KBM-7 (cell line): ENCODE results near the gene IPPK.
"Not testable (repeated sequence)": the region's sequence is repeated elsewhere in the genome, so short reads cannot be mapped to it uniquely, and the experiment has no call there.

Experiments
- DNase-seq: peaks from one replicate; pipeline ENCODE4 v3.0.0-alpha.2; 2015
- in situ Hi-C: fragments of 300-500 bp; cut with MboI; formaldehyde crosslinking; loops from 2 replicates; pipeline ENCODE4 v1.14.3; 2020; ENCODE audit warnings: low sequenced_read_pairs, low pct_unique_long_range_greater_than_20kb, mixed read lengths

IPPK gene

GRCh38 chr9:92610470-92611420, 59.2 kb downstream of the IPPK start:
- no peak for DNase-seq
- in situ Hi-C loops = loop anchor here (25.0 kb wide), 1 partner anchor 273 kb away; the partner anchor contains the start of genes CENPP and NOL8

- peak; percentile 39 for DNase-seq
- in situ Hi-C loops = loop anchor here (25.0 kb wide), 1 partner anchor 272 kb away; the partner anchor contains the start of genes CENPP and NOL8
Observed at GRCh38 chr9:92608909-92609445, 61.0 kb downstream of the IPPK start.

- DNase-seq = no peak
- in situ Hi-C loops = loop anchor here (25.0 kb wide), 1 partner anchor 271 kb away; the partner anchor contains the start of genes CENPP and NOL8
Observed at GRCh38 chr9:92608241-92608908, 61.6 kb downstream of the IPPK start.

- DNase-seq = no peak
- in situ Hi-C loops = loop anchor here (25.0 kb wide), 1 partner anchor 270 kb away; the partner anchor contains the start of genes CENPP and NOL8
Observed at GRCh38 chr9:92607773-92608172, 62.2 kb downstream of the IPPK start.

GRCh38 chr9:92607088-92607487, 62.8 kb downstream of the IPPK start:
- in situ Hi-C loops = loop anchor here (25.0 kb wide), 1 partner anchor 270 kb away; the partner anchor contains the start of genes CENPP and NOL8

GRCh38 chr9:92605224-92605623, 64.7 kb downstream of the IPPK start:
- no peak for DNase-seq
- in situ Hi-C loops = loop anchor here (25.0 kb wide), 1 partner anchor 268 kb away; the partner anchor contains the start of genes CENPP and NOL8

More at GRCh38 chr9:92607088-92607487, 62.8 kb downstream of the IPPK start:
- no peak for DNase-seq

GRCh38 chr9:92603990-92604389, 65.9 kb downstream of the IPPK start:
- in situ Hi-C loops = loop anchor here (25.0 kb wide), 1 partner anchor 267 kb away; the partner anchor contains the start of genes CENPP and NOL8
- no peak for DNase-seq

GRCh38 chr9:92603100-92603499, 66.8 kb downstream of the IPPK start:
- in situ Hi-C loops = loop anchor here (25.0 kb wide), 1 partner anchor 266 kb away; the partner anchor contains the start of genes CENPP and NOL8
- no peak for DNase-seq

- no peak for DNase-seq
- in situ Hi-C loops = loop anchor here (25.0 kb wide), 1 partner anchor 265 kb away; the partner anchor contains the start of genes CENPP and NOL8
Observed at GRCh38 chr9:92602413-92602812, 67.5 kb downstream of the IPPK start.

- in situ Hi-C loops = loop anchor here (25.0 kb wide), 1 partner anchor 264 kb away; the partner anchor contains the start of genes CENPP and NOL8
- DNase-seq = no peak
Observed at GRCh38 chr9:92601451-92601850, 68.5 kb downstream of the IPPK start.

GRCh38 chr9:92600462-92601261, 69.3 kb downstream of the IPPK start:
- in situ Hi-C loops = loop anchor here (25.0 kb wide), 1 partner anchor 263 kb away; the partner anchor contains the start of genes CENPP and NOL8
- no peak for DNase-seq

- in situ Hi-C loops = loop anchor here (25.0 kb wide), 1 partner anchor 263 kb away; the partner anchor contains the start of genes CENPP and NOL8
- DNase-seq = no peak
Observed at GRCh38 chr9:92599938-92600461, 69.9 kb downstream of the IPPK start.

- in situ Hi-C loops = no loop called here
Observed at GRCh38 chr9:92598382-92598781, 71.5 kb downstream of the IPPK start.

GRCh38 chr9:92595930-92596329, 74.0 kb downstream of the IPPK start:
- no peak for DNase-seq
- in situ Hi-C loops = no loop called here

More at GRCh38 chr9:92598382-92598781, 71.5 kb downstream of the IPPK start:
- no peak for DNase-seq

- in situ Hi-C loops, DNase-seq: not testable (repeated sequence)
Observed at GRCh38 chr9:92595075-92595474, 74.9 kb downstream of the IPPK start.

- in situ Hi-C loops = no loop called here
- no peak for DNase-seq
Observed at GRCh38 chr9:92592946-92593861, 76.7 kb downstream of the IPPK start.

GRCh38 chr9:92592537-92592936, 77.4 kb downstream of the IPPK start:
- in situ Hi-C loops = no loop called here
- no peak for DNase-seq
